Posterior vena cava (tissue), 2 donors: Measurements from ENCODE around the gene SRP68. TPM values are rescaled to one million over a fixed set of nuclear protein-coding genes. Genes with fewer than 3 reads are reported as not detected.
"Not testable (repeated sequence)": the region's sequence is repeated elsewhere in the genome, so short reads cannot be mapped to it uniquely, and the experiment has no call there.

Experiments
- DNase-seq: peaks from one replicate; pipeline ENCODE4 v3.0.0-alpha.2; 2020; ENCODE audit warnings: low spot score
- intact Hi-C, 2 donors: fragments of 100-400 bp; cut with DNase I; formaldehyde crosslinking; loops; one replicate each; pipeline versions ENCODE4 v1.14.1 to v1.14.2; 2022 to 2023
- total RNA-seq, 2 donors: library from RNA; stranded (reverse); fragmentation: NEBNext Ultra II Directional; extraction: Animal tissue kit (Norgen Biotek cat#: 25700); gene quantifications; one replicate each; pipeline ENCODE4 v1.2.1, GENCODE V29; 2021
- donor health status: DM: yes; HTN: yes; CAD: no.
- donor health status: DM: yes; HTN: yes; CAD: no.

SRP68 gene
- total RNA-seq, 2 donors from 2014 or later = 45.3 to 49.1 TPM

- no peak for DNase-seq
- intact Hi-C loops = no loop called here
Observed at GRCh38 chr17:76050538-76051467, 21.5 kb downstream of the SRP68 start.

DNA sequence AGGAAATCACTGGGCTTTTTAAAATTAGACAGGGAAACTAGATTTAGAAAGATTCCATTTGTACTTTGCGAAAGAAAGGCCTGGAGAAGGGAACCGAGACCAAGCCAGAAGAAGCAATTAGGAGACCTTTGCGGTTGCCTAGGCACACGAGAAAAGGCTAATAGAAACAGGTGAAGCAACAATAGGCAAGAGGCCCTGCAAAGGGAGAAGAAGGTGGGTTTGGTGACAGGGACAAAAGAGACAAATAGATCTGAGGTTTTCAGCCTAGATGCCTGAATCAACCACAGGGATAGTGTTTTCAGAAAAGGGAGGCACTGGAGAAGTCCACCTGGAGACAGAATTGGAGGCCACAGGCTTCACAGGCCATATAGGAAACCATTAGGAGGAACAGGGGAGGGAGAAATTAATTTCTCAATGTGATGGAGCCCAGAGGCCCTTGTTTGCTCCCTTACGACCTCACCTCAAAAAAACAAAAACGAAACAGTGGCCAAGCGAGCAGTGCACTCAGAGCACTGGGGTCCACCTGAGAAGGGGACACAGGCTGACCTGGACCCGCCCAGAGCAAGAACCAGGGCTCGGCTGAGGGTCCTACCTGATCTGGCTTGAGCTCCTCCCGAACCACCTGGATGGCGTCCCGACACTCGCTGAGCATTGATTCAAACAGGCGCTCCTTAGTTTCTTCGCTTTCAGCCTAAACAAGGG lies 22.3 kb downstream of the SRP68 start:
- DNase-seq = no peak
- intact Hi-C loops = no loop called here

DNA sequence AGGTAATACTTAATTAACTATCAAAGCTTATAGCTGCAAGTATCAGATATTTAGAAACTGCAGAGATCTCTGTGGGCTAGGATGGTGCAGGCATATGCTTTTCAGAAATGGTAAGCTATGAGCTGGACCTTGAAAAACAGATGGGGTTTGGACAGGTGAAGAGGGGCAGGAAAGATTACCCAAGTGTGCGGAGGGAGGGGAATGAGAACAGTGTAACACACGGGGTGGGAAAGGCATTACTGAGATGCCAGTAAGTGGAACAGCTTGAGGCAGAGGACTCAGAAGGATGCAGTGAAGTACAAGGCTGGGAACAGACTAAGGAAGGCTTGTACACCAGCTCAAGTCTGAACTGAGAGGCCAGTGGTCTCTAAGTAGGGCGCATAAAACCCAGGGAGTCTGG lies 23.1 kb downstream of the SRP68 start:
- intact Hi-C loops = no loop called here
- no peak for DNase-seq

DNA sequence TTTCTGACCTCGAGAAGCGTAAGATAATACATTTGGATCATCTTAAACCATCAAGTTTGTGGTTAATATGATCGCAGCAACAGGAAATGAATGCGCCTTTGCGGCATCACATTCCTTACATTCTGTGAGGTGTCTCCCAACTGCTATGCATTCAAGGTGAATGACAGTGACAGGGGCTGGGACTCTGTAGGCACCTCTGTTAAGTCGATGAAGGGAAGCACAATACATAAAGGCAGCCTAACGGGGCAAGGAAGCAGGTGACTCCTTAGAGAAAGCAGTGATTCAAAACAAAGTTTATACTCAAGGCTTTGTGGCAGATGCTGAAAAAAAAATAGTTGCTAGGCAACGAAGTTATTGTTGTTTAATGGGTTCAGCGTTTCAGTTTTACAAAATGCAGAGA lies 23.6 kb downstream of the SRP68 start:
- no peak for DNase-seq
- intact Hi-C loops = no loop called here

- intact Hi-C loops = no loop called here
- no peak for DNase-seq
Observed at GRCh38 chr17:76048025-76048605, 24.2 kb downstream of the SRP68 start.

DNA sequence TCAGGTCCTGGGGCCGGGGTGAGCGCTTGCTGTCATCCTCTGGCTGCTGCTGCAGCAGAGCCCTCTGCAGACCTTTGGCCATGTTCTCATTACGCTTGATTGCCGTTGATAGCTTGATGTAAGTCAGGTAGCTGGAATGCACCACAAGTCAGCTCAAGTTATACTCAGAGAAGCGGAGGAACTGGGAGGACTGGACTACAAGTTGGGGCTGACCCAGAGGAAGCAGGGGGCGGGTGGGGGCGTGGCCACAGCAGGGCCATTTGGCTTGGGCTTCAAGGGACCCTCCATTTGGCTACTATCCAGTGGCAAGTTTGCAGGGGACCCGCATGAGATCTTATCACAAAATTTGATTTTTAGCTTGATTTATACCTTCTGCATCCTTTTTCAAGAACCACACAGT lies 26.3 kb downstream of the SRP68 start:
- no peak for DNase-seq
- intact Hi-C loops = no loop called here

DNA sequence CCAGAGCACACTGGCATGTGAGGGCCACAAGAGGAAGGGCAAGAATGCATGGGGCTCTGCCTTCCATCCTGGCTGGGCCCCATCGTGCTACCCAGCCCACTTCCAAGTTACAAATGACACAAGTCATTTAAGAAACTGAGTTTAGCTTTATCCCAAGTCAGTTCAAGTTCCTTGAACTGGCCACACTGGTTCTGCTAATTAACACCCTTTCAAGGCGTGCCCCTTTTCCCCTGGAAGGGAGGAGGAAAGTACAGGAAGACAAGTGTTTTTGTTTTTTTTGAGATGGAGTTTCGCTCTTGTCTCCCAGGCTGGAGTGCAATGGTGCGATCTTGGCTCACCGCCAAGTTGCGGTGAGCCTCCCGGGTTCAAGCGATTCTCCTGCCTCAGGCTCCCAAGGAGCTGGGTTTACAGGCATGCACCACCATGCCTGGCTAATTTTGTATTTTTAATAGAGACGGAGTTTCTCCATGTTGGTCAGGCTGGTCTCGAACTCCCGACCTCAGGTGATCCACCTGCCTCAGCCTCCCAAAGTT lies 27.8 kb downstream of the SRP68 start:
- DNase-seq, intact Hi-C loops: not testable (repeated sequence)

- intact Hi-C loops, DNase-seq: not testable (repeated sequence)
Observed at GRCh38 chr17:76042868-76043267, 29.4 kb downstream of the SRP68 start.

DNA sequence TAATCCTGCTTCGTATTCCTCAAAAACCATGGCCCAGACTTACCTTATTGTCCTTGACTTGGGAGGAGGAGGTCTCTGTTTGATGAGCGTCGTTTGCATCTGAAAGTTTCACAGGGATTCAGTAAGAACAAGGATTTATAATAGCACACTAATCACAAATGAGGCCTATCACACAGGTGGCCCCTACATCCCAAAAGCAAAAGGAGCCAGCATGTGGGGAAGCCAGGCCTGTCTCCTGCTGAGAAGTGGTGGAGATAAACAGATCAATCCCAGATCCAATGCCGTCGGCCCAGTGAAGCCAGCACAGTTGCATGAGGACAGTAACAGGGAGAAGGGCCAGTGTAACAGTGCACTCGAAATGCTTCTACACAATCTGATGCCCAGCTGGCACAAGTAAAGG lies 31.9 kb downstream of the SRP68 start:
- no peak for DNase-seq
- intact Hi-C loops = no loop called here

GRCh38 chr17:76039121-76039520 lies 33.2 kb downstream of the SRP68 start:
- intact Hi-C loops = no loop called here
- DNase-seq = no peak

GRCh38 chr17:76038050-76038449 lies 34.3 kb downstream of the SRP68 start:
- no peak for DNase-seq
- intact Hi-C loops = no loop called here

DNA sequence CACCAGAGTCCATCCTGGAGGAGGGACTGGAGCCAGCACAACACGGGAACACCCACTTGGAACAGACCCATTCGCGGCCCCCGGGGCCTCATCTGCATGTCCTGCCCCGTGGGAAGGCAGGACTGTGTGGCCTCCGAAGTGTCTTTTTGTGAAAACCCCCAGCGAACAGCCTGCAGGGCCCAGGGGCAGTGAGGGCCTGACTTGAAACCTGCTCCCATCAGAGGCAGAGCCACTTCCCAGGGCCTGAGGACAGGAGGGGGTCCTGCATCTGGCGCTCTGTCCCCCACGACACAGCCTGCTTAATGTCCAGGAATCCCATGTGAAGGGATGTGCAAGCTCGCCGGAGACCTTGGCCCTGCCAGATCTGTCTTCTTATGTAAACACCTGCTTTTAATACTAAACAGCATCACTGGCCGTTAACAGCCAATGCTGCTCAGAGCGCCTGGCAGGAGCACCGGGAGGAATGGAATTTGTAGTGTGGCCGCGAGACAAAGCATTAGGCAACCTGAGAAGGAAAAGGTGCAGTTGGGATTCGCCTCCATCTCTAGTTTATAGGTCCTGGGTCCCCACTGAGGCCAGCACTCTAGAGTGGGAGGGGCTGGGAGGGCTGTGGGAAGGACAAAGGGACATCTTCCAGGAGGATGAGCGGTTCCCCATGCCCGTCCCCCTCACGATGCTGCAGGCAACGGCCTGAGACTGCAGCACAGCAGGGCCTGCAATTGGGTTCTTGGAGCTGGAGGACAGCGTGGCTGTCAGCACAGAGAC lies 35.6 kb downstream of the SRP68 start:
- intact Hi-C loops = no loop called here
- DNase-seq = no peak

DNA sequence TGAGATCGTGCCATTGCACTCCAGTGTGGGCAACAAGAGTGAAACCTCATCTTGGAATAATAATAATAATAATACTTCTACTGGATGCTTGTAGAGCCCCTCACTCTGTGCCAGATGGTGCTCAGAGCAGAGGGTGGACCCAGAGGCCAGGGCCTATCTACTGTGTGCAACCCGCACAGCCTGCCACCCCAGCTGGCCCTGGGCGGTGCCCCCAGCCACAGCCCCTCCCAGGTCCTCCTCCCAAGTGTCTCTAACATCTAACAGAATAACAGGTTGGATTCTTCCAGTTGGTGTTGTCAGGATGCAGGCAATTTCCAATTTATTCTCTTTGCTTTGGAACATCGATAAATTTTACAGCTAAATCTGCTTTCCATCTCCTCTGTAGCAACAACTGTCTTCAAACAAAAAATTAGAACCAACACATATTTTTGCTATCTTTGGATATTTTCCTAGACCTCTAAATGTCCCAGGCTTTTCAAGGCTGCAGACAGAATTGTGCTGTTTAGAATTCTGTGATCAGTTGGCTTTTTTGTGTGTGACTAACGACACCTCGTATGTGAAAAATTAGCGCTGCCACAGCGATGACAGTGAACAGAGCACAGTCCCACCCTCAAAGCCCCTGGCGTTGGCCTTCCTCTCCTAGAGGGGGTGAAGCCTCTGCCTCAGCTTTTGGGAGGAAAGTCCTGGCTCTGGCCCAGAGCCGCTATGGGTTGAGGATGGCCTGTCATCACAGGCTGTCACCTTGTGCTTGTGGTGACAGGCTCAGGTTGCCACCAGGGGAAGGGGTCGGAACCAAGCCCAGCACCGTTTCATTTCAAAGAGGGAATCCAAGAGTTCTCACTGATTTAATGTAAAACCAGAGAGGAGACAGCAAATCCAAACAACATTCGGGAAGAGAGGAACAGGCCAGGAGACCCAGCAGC lies 37.6 kb downstream of the SRP68 start:
- intact Hi-C loops = loop anchor here in 1 of 2 donors (5.0 kb wide), 1 partner anchor 788 kb away; no protein-coding TSS in a partner anchor
- DNase-seq = no peak

- DNase-seq = no peak
- intact Hi-C loops = loop anchor here in 1 of 2 donors (5.0 kb wide), 1 partner anchor 789 kb away; no protein-coding TSS in a partner anchor
Observed at GRCh38 chr17:76033139-76033538, 39.2 kb downstream of the SRP68 start.

- intact Hi-C loops = loop anchor here in 1 of 2 donors (5.0 kb wide), 1 partner anchor 790 kb away; no protein-coding TSS in a partner anchor
Observed at GRCh38 chr17:76032780-76033108, 39.6 kb downstream of the SRP68 start.

DNA sequence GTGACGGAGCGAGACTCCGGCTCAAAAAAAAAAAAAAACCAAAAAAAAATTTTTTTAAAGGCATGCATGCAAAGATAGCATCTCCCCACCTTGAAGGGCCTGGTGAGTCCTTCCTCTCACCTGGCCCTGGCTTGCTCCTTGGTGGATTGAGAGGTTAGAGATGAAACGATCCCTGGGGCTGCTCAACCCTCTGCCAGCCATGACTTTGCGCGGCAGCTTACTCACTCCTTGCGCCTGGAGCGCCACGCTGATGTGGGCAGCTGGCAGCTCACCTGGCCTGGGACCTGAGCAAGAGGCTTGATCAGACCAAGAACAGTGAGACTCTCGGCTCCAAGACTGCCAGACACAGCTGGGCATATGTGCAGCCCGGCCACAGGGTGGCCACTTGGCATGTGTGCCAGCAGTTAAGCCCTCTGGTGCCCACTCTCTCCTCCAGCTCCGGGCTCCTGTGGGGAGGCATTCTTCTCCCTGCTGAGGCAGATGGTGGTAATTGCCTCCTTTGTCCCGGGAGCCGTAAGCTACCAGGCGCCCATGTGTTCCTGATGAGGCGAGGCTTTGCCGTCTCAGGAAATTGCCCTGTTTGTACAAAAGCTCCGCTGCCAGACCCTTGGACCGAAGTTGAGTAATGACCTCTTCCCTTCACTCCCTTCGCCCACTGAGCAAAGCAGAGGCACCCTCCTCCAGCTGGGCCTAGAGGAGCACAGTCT lies 40.1 kb downstream of the SRP68 start:
- intact Hi-C loops = loop anchor here in 1 of 2 donors (5.0 kb wide), 1 partner anchor 790 kb away; no protein-coding TSS in a partner anchor
- DNase-seq = no peak

More at GRCh38 chr17:76032780-76033108, 39.6 kb downstream of the SRP68 start:
- no peak for DNase-seq

DNA sequence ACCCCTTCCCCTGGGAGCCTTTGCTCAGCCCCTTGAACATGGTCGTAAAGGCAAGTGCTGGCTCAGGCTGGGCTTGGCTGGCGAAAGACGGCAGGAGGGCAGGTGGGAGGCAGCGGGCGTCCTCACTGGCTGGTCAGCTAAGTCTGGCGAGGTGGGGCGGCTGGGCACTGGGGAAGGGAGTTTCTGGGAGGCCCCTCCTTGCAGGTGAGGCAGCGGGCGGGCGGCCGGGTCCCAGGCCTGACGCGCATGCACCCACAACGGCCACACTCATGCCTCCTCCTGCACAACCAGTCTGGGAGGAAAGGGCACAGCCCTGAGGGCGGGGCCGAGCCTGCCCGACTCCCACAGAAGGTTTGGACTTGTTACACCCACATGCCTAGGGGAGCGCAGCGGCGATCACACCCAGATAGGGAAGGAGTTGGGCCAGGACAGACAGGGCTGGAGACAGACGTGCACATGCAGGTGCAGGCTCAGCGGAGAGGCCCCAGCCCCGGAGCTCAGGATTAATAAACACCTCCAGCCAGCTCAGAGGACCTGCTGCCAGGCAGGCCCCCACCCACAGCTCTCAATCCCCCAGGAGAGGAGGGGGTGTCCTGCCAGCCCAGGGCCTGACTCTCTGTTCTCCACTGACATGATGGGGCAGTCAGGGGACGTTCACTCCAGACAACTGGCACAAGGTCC lies 45.0 kb downstream of the SRP68 start, which contains the start of gene EVPL:
EVPL (minus strand) TSS at position 148 of the 681 bp plus-strand sequence; CDS start at position 40, 108 bp downstream.
- intact Hi-C loops = no loop called here

More for the DNA sequence above, 45.0 kb downstream of the SRP68 start, which contains the start of gene EVPL:
- DNase-seq = no peak
